GM06990 (cell line): ENCODE results near the gene SLX4IP.

Source experiments
- DNase-seq: peaks from one replicate; pipeline ENCODE4 v3.0.0-alpha.2; 2011; ENCODE audit not compliant: insufficient read length; ENCODE audit errors: extremely low read depth
- H3K27me3 ChIP-seq: replicated peaks from 2 replicates; pipeline ENCODE4 v1.6.0; 2011; ENCODE audit warnings: low read length; ENCODE audit not compliant: control insufficient read depth, insufficient read depth
- H3K36me3 ChIP-seq: 2 replicates; pipeline ENCODE4 v1.5.1; 2011; ENCODE audit warnings: low read length; ENCODE audit not compliant: control insufficient read depth, insufficient read depth
- H3K4me3 ChIP-seq: replicated peaks from 2 replicates; pipeline ENCODE4 v1.5.1; 2011; ENCODE audit warnings: low read depth, mild to moderate bottlenecking, control low read depth, low read length
- TF ChIP-seq, protein P1 (sequence below): IDR thresholded peaks from 2 replicates; pipeline ENCODE4 v1.5.1; 2011; ENCODE audit warnings: low read length, control low read depth, mild to moderate bottlenecking, inconsistent platforms; ENCODE audit not compliant: insufficient read depth, poor library complexity, severe bottlenecking

Gene SLX4IP

DNA sequence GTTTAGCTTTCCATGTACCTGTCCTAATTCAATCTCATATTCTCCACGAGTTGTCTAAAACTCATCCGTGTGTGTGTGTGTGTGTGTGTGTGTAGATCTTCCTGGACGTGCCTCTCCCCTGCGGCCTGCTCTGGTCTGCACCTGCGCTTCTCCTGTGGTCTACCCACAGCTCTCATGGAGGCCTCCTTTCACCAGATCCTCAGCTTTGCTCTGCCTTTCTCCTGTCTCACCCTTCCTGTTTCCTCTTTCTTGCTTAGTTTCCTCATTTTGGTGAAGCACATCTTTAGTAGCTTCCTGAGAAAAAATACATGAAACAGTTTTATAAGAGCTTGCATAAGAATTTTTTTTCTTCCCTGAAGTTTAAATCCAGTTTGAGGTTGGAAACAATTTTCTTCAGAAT lies 18.1 kb downstream of the SLX4IP start:
- H3K4me3 ChIP-seq = no peak overlapping the region
- DNase-seq = peak; percentile 60
- TF ChIP-seq, protein P1, sequence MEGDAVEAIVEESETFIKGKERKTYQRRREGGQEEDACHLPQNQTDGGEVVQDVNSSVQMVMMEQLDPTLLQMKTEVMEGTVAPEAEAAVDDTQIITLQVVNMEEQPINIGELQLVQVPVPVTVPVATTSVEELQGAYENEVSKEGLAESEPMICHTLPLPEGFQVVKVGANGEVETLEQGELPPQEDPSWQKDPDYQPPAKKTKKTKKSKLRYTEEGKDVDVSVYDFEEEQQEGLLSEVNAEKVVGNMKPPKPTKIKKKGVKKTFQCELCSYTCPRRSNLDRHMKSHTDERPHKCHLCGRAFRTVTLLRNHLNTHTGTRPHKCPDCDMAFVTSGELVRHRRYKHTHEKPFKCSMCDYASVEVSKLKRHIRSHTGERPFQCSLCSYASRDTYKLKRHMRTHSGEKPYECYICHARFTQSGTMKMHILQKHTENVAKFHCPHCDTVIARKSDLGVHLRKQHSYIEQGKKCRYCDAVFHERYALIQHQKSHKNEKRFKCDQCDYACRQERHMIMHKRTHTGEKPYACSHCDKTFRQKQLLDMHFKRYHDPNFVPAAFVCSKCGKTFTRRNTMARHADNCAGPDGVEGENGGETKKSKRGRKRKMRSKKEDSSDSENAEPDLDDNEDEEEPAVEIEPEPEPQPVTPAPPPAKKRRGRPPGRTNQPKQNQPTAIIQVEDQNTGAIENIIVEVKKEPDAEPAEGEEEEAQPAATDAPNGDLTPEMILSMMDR = no peak

DNA sequence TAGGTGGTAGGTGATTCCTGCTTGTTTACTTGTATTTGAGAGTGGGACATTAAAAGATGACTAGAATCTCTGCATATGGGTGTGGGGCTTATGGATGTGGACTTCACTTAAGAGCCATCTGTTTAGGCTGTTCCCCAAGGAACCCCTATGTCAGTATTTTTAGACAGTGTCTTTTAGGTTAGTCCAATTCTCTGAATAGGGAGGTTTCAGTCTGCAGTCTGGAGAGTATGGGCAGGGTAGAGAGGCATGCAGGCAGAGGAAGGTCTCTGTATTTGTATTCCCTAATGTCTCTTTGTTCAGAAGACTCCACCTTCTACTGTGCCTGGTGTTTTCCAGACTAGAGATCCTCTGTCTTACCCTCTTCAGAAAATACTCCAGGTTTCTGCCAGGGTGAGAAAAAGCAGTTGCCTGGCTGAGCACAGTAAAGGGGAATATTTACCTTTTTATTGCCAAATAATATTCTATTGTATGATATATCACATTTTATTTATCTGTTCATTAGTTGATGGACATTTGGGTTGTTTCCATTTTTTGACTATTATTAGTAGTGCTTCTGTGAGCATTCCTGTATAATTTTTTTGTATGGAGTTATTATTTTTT lies 19.1 kb downstream of the SLX4IP start:
- Histone ChIP-seq H3K27me3 (no peaks in the 10 kb centered on the region), H3K4me3 (no peak overlapping the region), H3K36me3 (no peaks in the 10 kb centered on the region)
- TF ChIP-seq, protein P1 = no peak
- no peak for DNase-seq

More for the DNA sequence above, 18.1 kb downstream of the SLX4IP start:
- Histone ChIP-seq H3K27me3 (no peaks in the 10 kb centered on the region), H3K36me3 (no peaks in the 10 kb centered on the region)

DNA sequence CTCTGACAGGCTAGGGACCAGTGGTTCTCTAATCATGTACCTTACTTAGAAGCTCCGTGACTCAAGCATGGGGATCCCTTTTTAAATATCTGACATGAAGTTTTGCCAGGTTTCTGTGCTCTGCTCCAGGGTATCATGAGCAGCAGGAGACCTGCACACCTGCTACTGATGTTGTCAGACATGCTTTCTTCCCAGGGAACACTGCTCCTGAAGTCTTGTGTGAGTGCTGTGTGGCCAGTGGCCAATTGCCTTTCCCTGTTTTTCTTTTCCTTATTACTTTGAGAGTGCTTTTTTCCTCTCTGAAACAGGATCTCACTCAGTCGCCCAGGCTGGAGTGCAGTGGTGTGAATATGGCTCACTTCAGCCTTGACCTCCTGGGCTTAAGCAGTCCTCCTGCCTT lies 26.4 kb downstream of the SLX4IP start:
- H3K36me3 ChIP-seq = peaks cover 2% of the 10 kb centered on the region; the same call in 1 of the 2 replicates

DNA sequence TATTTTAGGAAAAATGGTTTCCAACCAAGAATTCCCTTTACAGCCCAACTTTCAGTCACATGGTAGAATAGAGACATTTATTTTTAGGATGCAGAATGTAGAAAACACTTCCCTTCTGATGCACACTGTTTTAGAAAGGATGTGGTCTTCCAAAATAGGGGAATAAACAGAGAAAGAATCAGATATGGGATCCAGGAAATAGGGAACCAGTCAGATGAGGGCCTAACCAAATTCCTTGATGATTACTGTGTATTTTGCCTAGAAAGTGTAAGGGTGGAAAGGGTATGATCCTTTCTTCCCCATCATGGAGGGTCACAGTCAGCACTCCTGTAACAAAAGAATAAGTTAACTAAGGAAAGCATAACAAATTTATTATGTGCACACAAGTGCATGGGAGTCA lies 27.4 kb downstream of the SLX4IP start:
- no peaks in the 10 kb centered on the region for H3K27me3 ChIP-seq
- H3K36me3 ChIP-seq = peaks cover 2% of the 10 kb centered on the region; the same call in 1 of the 2 replicates
- DNase-seq = no peak
- no peak overlapping the region for H3K4me3 ChIP-seq
- TF ChIP-seq, protein P1 = no peak

More for the DNA sequence above, 26.4 kb downstream of the SLX4IP start:
- TF ChIP-seq, protein P1 = no peak
- DNase-seq = no peak
- H3K27me3 ChIP-seq = no peaks in the 10 kb centered on the region
- no peak overlapping the region for H3K4me3 ChIP-seq

DNA sequence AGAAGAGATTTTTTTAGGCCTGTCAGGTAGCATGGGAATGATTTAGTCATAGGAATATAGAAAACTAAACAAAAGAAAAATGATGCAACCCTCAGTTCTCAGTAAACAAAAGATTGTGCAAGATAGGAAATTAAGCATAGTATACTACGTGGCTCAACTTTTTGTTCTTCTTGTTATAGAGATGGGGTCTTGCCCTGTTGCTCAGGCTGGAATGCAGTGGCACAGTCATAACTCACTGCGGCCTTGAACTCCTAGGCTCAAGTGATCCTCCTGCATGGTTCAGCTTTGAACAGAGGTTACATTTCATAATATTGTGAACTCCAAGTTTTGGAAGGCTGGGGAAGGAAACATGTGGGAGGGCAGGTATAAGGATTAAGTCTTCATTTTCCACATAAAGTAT lies 28.5 kb downstream of the SLX4IP start:
- DNase-seq = no peak

More for the DNA sequence above, 28.5 kb downstream of the SLX4IP start:
- H3K4me3 ChIP-seq = no peak overlapping the region
- TF ChIP-seq, protein P1 = no peak
- H3K36me3 ChIP-seq = peaks cover 2% of the 10 kb centered on the region; the same call in 1 of the 2 replicates
- H3K27me3 ChIP-seq = no peaks in the 10 kb centered on the region
